GM18868 (cell line): ENCODE results near the gene PACRG.

ENCODE experiments used
- ATAC-seq: cut with Tn5 transposase; IDR thresholded peaks from one replicate; pipeline ENCODE4 v1.9.1; 2021; ENCODE audit warnings: mild to moderate bottlenecking, moderate library complexity; ENCODE audit not compliant: unreplicated experiment

Gene PACRG

DNA sequence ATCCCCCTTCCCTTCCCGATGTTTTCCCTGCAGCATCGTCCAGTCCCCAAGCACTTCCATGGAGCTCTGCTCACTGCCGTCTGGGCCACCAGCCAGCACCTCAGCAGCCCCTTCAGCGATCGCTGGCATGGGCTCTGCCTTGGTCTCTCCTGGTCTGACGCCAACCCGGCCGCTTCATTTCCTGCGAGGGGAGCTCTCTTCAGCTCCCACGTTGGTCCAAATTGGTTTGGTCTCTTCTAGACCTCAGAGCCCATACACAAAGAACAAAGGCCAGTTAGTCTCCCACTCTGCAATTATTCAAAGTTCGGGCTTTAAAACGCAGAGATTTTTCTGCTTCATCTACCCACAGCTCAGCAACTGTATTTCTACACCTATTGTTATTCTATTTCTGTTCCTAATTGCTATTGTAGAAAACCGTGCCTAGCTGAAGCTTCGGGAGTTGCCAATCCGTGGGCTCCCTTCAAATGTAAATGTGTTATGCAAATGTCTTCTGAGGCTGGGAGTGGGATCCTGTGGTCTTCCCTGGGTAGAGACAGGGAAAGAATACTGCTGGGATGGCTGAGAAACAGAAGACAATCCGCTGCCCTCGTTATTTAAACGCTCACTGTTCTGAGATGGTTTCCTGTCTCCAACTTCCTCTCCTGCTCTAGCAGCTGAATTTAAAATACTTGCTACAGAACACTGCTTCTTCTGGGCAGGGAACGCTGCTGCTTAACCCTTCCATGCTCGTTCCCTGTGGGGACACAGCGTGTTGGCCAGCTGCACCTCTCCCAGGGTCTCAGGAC lies 532.5 kb downstream of the PACRG start:
- no peak for ATAC-seq

DNA sequence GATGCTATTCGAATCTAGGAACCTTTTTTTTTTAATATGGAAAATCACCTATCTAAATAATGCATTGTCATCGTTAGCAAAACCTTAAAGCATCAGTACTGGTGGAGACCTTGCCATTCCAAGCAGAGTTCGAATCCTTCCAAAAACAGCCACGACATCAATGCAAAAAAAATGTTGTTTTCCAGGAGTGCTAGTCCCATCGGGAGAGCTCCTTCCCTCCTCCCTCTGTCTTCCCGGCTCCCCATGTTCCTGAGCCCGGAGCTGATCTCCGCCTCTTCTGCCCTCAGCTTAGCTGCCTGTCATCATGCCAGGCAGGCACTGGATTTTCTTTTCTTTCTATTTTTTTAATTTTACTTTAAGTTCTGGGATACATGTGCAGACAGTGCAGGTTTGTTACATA lies 533.1 kb downstream of the PACRG start:
- no peak for ATAC-seq

DNA sequence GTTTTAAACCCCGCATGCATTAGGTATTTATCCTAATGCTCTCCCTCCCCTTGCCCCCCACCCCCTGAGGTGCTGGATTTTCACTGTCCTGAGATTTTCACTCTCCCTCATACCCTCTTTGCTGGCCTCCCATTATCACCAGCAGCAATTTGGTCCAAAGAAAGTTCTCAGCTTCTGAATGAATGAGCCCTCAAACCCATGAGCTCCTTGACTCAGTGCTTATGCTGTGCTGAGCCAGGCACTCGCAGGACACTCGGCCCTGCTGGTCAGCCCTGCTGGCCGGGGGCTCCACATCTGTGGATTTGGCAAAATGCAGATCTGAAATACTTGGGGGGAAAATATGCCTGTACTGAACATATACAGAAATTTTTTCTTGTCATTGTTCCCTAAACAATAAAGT lies 533.6 kb downstream of the PACRG start:
- ATAC-seq: no peak

DNA sequence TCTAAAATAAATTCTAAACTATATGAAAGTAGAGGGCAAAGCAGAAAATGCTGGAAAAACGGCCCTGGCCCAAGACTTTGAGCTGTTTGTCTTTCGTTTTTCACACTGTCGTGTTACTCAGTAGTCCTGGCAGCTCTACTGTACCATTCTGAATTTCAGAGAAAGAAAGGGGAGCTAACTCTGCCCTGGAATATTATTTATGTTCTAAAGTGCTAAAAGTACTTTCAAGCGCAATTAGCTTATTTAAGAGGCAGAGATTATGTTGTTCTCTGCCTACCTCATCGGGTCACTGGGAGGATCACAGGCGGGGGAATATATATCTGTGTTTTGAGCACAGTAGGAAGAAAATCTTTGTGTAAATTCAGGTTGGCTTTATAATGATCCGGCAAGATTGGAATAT lies 534.3 kb downstream of the PACRG start:
- ATAC-seq: no peak

- no peak for ATAC-seq
These were observed 535.4 kb downstream of the PACRG start for GRCh38 chr6:163263196-163263595.

DNA sequence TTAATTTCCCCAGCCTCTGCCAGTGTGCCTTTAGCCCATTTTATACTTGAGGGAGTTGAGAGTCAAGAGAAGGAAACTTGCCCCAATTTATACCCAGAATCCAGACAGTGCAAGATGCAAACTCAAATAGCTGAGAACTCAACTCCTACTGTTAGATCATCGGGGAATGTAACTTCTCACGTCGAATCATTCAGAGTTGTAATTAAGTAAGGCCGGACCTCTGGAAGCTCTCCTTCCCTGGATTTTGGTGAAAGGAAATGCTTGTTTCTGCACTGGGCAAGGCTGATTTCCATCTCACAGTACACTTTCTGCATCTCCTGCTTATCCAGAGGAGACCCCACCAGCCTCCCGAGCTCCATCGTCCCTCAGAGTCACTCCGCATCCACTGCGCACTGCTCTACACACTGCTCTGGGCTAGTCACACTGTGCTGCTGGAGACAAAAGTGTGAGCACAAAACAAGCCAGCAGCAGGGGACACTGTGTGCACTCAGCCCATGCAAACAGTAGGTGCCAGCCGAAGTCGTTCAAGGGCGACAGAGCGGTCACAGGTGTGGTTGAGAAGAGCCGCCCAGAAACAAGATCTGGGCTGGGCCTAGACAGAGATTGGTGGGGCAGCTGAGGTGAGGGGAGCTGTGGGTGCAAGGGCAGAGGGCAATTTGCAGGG lies 536.4 kb downstream of the PACRG start:
- ATAC-seq: no peak

DNA sequence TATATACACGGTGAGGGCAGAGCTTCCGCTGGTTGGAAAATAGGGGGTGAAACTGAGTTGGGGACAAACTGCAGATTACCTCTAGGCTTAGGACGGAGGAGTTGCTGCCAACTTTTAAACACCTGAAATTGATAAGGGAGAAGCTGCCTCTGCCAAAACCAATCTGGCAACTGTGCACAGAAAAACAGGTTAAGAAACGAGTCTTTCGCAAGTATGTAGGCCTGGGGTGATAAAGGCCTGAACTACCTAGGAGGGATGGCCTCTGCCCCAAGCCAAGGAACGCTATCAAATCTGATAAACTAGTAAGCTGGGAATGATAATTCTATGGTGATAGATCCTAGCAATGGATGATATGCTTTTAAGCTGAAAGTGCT lies 536.9 kb downstream of the PACRG start:
- ATAC-seq: no peak

DNA sequence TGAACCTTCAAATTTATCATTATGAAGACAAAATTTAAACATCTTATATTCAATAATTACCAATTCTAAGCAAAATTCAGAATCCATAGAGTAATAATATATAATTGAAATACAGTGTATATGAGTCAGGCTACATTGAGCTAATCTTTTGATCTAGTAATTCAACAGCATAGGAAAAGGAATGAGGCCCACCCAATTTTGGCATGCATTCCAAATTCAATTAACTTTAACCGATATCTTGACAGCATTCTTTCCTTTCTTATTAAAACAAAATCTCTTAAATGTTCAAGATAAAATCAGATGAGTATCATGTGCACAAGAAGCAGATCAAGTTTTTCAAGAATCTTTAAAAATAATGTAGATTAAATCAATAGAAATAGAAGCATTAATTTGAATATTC lies 553.9 kb downstream of the PACRG start:
- ATAC-seq: no peak

DNA sequence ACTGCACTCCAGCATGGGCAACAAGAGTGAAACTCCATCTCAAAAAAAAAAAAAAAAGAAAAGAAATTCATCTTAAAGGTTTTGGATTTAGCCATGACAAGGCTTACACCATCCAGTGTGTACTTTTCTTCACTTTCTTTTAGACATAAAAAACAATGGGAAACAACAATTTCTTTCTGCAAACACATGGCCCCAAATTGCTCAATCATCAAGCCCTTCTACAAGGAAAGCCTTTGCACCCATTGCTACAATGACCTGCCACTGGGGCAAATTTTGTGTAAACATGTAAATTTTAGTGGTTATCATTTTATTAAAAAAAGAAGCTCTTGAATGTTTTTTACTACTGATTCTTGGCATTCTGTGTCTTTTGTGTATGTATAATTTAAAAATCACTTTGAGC lies 554.9 kb downstream of the PACRG start:
- ATAC-seq: no peak

- no peak for ATAC-seq
These were observed 556.4 kb downstream of the PACRG start for GRCh38 chr6:163284151-163284550.

GRCh38 chr6:163285691-163286090 lies 557.9 kb downstream of the PACRG start:
- no peak for ATAC-seq

DNA sequence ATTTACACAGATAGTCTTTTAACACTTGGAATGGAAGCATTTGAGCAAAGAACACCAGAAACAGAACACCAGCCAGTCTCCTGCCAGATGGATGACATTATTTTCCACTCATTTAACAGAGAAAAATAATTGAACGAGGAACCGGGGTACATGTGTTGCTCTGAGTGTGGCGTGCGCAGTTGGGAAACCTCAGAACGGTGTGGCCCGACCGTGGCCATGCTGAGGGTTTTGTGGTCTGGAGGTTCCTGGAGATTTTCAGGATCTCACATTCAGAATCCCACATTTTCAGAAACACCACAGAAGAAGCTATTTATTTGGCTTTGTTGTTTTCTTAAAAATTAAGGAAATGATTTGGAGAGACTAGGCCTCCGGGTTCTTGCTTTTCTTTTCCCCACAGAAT lies 559.9 kb downstream of the PACRG start:
- ATAC-seq: no peak

DNA sequence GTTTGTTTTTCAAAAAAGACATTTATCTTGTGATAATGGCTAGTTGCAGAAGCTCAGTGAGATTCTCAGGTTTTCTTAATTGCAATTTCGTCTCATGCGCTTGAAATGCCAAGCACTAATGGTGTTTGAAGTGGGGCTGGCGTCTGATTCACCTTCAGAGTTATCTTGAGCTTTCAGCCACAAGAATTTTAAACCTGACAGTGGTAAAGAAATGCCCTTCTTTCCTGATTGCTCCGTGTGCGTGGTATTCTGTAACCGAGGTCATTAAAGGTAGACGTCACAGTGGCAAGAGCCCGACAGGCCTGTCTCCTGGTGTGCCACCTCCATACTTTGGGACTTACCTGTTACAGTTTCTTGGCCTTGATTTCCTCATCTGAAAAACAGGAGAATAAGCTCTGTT lies 560.3 kb downstream of the PACRG start:
- no peak for ATAC-seq

DNA sequence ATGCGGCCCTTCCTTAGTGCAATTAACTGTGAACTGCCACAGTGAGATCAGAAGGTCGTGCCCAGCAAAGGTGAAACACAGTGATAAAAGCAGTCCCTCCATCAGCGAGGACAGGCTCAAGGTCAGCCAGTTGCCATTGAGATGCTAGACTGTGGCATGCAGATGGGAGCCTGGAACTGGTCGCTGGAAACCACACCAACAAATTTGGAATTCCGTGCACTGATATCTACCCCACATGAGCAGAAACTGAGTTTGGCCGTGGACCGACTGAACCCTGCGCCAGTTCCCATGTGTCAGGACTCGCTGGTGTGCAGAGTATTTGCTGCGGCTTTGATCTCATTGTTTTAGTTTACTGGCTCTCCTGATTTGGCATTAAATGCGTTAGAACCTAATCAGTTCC lies 561.1 kb downstream of the PACRG start:
- ATAC-seq: no peak

DNA sequence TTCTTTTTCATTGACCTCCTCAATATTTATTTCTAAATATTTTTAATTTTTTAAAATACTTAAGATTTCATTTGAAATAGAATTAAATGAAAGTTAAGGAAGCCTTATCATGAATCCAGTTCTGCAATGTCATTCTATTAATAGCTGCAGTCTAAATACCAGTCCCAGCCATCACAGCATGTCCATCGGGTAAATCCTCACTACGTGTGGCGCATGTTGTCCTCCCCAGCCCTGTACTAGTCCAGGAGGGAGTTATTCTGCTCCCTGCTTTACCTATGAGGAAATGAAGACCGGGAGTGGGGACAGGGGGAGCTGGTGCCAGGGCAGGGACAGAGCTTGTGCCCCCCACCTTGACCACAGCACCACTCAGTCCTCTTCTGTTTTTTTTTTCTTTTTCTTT lies 561.7 kb downstream of the PACRG start:
- no peak for ATAC-seq

- ATAC-seq: no peak
These were observed 562.9 kb downstream of the PACRG start for GRCh38 chr6:163290545-163291274.

DNA sequence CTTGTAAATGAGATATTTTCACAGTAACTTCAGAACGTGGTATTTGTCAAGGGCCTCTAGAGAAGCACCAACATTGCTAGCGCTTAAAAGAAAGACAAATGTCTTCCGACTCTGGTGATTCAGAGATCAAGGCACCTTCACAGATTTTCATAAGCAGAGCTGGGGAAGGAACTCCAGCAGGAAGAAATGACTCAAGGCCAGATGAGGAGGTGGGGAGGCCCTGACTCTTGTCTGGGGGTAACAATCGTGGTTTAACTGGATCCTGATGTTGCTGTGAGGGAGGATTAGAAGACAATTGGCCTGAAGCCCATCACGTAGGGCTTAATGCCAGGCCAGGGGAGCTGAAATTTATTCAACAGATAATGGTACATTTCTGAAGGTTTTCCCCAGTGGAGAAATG lies 563.8 kb downstream of the PACRG start:
- ATAC-seq: no peak

- no peak for ATAC-seq
These were observed 565.5 kb downstream of the PACRG start for GRCh38 chr6:163293286-163293685.

DNA sequence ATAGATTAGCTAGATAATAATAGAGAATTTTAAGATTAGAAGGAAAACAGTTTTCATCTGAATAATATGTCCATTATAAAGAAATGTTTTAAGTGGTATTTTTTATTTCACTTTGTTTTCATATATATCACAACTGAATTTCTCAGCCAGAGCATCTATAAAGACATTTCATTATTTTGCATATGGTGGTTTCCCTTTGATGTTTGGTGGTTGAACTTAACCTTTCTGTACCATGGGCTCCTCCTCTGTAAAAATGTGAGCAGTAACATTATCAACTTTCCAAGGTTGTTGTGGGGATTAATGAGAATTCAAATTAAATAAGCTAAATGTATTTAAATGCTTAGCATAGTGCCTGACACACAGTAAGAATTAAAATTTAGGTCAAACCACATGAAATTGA lies 567.0 kb downstream of the PACRG start:
- no peak for ATAC-seq

GRCh38 chr6:163296835-163297519 lies 569.2 kb downstream of the PACRG start:
- no peak for ATAC-seq

GRCh38 chr6:163298079-163298830 lies 570.5 kb downstream of the PACRG start:
- ATAC-seq: no peak
